Hepatocyte (in vitro differentiated cells): ENCODE data around the gene NEK8. TPM values are rescaled to one million over a fixed set of nuclear protein-coding genes. Genes with fewer than 3 reads are reported as not detected.

Experiments
- DNase-seq: peaks from one replicate; pipeline ENCODE4 v3.0.0-alpha.2; 2016; ENCODE audit warnings: low spot score
- H2AFZ ChIP-seq: fragments of 200-600 bp; sonication (generic); 2 replicates; pipeline ENCODE4 v1.6.0; 2016; ENCODE audit warnings: antibody characterized with exemption, mild to moderate bottlenecking
- H3K27ac ChIP-seq: fragments of 200-600 bp; sonication (generic); 2 replicates; pipeline ENCODE4 v1.5.1; 2016; ENCODE audit warnings: mild to moderate bottlenecking
- H3K27me3 ChIP-seq: fragments of 200-600 bp; sonication (generic); 2 replicates; pipeline ENCODE4 v1.6.1; 2016
- H3K36me3 ChIP-seq: fragments of 200-600 bp; sonication (generic); replicated peaks from 2 replicates; pipeline ENCODE4 v1.5.1; 2016; ENCODE audit warnings: low read depth; ENCODE audit not compliant: insufficient read depth
- H3K4me1 ChIP-seq: fragments of 200-600 bp; sonication (generic); 2 replicates; pipeline ENCODE4 v1.5.1; 2016; ENCODE audit warnings: mild to moderate bottlenecking, moderate library complexity; ENCODE audit not compliant: insufficient read depth
- H3K4me2 ChIP-seq: fragments of 200-600 bp; sonication (generic); 2 replicates; pipeline ENCODE4 v1.6.0; 2016
- H3K4me3 ChIP-seq: fragments of 200-600 bp; sonication (generic); 2 replicates; pipeline ENCODE4 v1.5.1; 2016; ENCODE audit warnings: mild to moderate bottlenecking
- H3K79me2 ChIP-seq: fragments of 200-600 bp; sonication (generic); 2 replicates; pipeline ENCODE4 v1.6.0; 2017; ENCODE audit warnings: mild to moderate bottlenecking
- H3K9me2 ChIP-seq: fragments of 200-600 bp; sonication (generic); replicated peaks from 2 replicates; pipeline ENCODE4 v1.6.0; 2017; ENCODE audit warnings: mild to moderate bottlenecking; ENCODE audit not compliant: insufficient read depth
- H3K9me3 ChIP-seq: fragments of 200-600 bp; sonication (generic); 2 replicates; pipeline ENCODE4 v1.5.1; 2016; ENCODE audit warnings: low read depth, mild to moderate bottlenecking
- H4K20me1 ChIP-seq: fragments of 200-600 bp; sonication (generic); 2 replicates; pipeline ENCODE4 v1.6.0; 2016; ENCODE audit warnings: mild to moderate bottlenecking; ENCODE audit not compliant: insufficient read depth, poor library complexity, severe bottlenecking
- CTCF ChIP-seq: fragments of 200-600 bp; sonication (generic); IDR thresholded peaks from 2 replicates; pipeline ENCODE4 v1.5.1; 2016; ENCODE audit warnings: antibody characterized with exemption, mild to moderate bottlenecking; ENCODE audit not compliant: poor library complexity
- EZH2 ChIP-seq: fragments of 200-600 bp; sonication (generic); IDR thresholded peaks from 2 replicates; pipeline ENCODE4 v1.6.1; 2016; ENCODE audit warnings: antibody characterized with exemption, mild to moderate bottlenecking, borderline replicate concordance
- EZH2phosphoT487 ChIP-seq: fragments of 200-600 bp; sonication (generic); IDR thresholded peaks from one replicate; pipeline ENCODE4 v1.6.1; 2018; ENCODE audit warnings: antibody characterized with exemption, mild to moderate bottlenecking, low read depth, moderate library complexity; ENCODE audit not compliant: unreplicated experiment, severe bottlenecking
- WGBS: methylation state at CpG from one replicate; pipeline ENCODE4 v1.1.6; 2016; ENCODE audit warnings: low lambda C conversion rate; ENCODE audit errors: missing lambda C conversion rate; 5-methylcytosine and 5-hydroxymethylcytosine counted together
- polyA plus RNA-seq: library from polyadenylated mRNA; unstranded; fragments of >200 nt; fragmentation: Nextera tagmentation; extraction: Ambion mirVana; gene quantifications from 2 replicates; pipeline ENCODE4 v1.2.1, GENCODE V29; 2016
- total RNA-seq: library from RNA; depleted of rRNA; stranded (reverse); fragments of >200 nt; gene quantifications from 2 replicates; pipeline ENCODE4 v1.2.3, GENCODE V29; 2014

The NEK8 gene
- total and polyA plus RNA-seq, 2 experiments from 2014 or later, result 5.5 to 8.1 TPM

GRCh38 chr17:28750178-28751047 is 21.8 kb downstream of the NEK8 start:
- Histone ChIP-seq H3K4me3 (no peak overlapping the region), H3K36me3 (no peaks in the 10 kb centered on the region)

GRCh38 chr17:28751600-28752366 is 23.2 kb downstream of the NEK8 start:
- H3K79me2 ChIP-seq, result peaks cover 39% of the 10 kb centered on the region
- H3K36me3 ChIP-seq, result no peaks in the 10 kb centered on the region
- H2AFZ ChIP-seq, result no peak overlapping the region
- DNase-seq, result no peak
- peaks cover 36% of the 10 kb centered on the region for H4K20me1 ChIP-seq
- H3K27ac ChIP-seq, result no peak overlapping the region
- no peaks in the 10 kb centered on the region for H3K9me2 ChIP-seq
- TF ChIP-seq EZH2, result no peak
- TF ChIP-seq EZH2phosphoT487, result no peak
- no peak for TF ChIP-seq CTCF
- no peak overlapping the region for H3K4me3 ChIP-seq
- 96% methylated on average over 10 of the region's 10 CpGs for WGBS
- peaks cover 11% of the 10 kb centered on the region for H3K4me1 ChIP-seq
- no peak overlapping the region for H3K4me2 ChIP-seq
- no peaks in the 10 kb centered on the region for H3K27me3 ChIP-seq
- no peaks in the 10 kb centered on the region for H3K9me3 ChIP-seq

More at GRCh38 chr17:28750178-28751047, 21.8 kb downstream of the NEK8 start:
- no peaks in the 10 kb centered on the region for H3K9me2 ChIP-seq
- peaks cover 49% of the 10 kb centered on the region for H3K79me2 ChIP-seq
- no peak overlapping the region for H2AFZ ChIP-seq
- TF ChIP-seq CTCF (peak; percentile 99), EZH2phosphoT487 (no peak)
- WGBS, result 51% methylated on average over 20 of the region's 20 CpGs
- H3K4me1 ChIP-seq, result peaks cover 23% of the 10 kb centered on the region
- peaks cover 49% of the 10 kb centered on the region for H4K20me1 ChIP-seq
- peak overlapping the region; percentile 48 for H3K27ac ChIP-seq
- peak; percentile 96 for DNase-seq
- H3K9me3 ChIP-seq, result no peaks in the 10 kb centered on the region
- H3K27me3 ChIP-seq, result no peaks in the 10 kb centered on the region
- no peak overlapping the region for H3K4me2 ChIP-seq

- peaks cover 10% of the 10 kb centered on the region for H4K20me1 ChIP-seq
- 93% methylated on average over 7 of the region's 7 CpGs for WGBS
- H3K27me3 ChIP-seq, result no peaks in the 10 kb centered on the region
- H3K79me2 ChIP-seq, result peaks cover 17% of the 10 kb centered on the region
- TF ChIP-seq EZH2phosphoT487, result no peak
- no peak overlapping the region for H3K4me3 ChIP-seq
- no peak overlapping the region for H3K27ac ChIP-seq
- no peak overlapping the region for H2AFZ ChIP-seq
- no peak for DNase-seq
- H3K4me1 ChIP-seq, result no peaks in the 10 kb centered on the region
- H3K9me2 ChIP-seq, result no peaks in the 10 kb centered on the region
- no peaks in the 10 kb centered on the region for H3K9me3 ChIP-seq
- no peaks in the 10 kb centered on the region for H3K36me3 ChIP-seq
- no peak overlapping the region for H3K4me2 ChIP-seq
Measured at GRCh38 chr17:28755486-28755885, 26.9 kb downstream of the NEK8 start.
